Measurements from ENCODE around the gene TMEM141. TPM values are rescaled to one million over a fixed set of nuclear protein-coding genes. Genes with fewer than 3 reads are reported as not detected.

Gene TMEM141
- polyA plus RNA-seq, 1 donor from 2014 or later = 30.1 TPM

GRCh38 chr9:136808806-136809158 is 17.6 kb downstream of the TMEM141 start:
- H3K9ac ChIP-seq (ENCODE audit: low read length) = peak overlapping the region; percentile 80
- H3K4me3 ChIP-seq (ENCODE audit: low read length) = peak overlapping the region; percentile 76
- no peaks in the 10 kb centered on the region for H3K9me2 ChIP-seq (ENCODE audit: insufficient read depth, low read length)
- H3K36me3 ChIP-seq (ENCODE audit: insufficient read depth, low read length) = no peaks in the 10 kb centered on the region
- no peaks in the 10 kb centered on the region for H3K27me3 ChIP-seq (ENCODE audit: insufficient read depth, low read depth, low read length)
- H3K9me3 ChIP-seq (ENCODE audit: low read length) = no peaks in the 10 kb centered on the region
- peaks cover 28% of the 10 kb centered on the region for H3K79me2 ChIP-seq (replicated peaks; ENCODE audit: insufficient read depth, low read length)
- peak overlapping the region; percentile 95 for H3K4me2 ChIP-seq (ENCODE audit: low read length)
- peak overlapping the region; percentile 20 for H3K27ac ChIP-seq (ENCODE audit: low read length)
- peak overlapping the region; percentile 25 for H2AFZ ChIP-seq (ENCODE audit: low read depth, low read length)
- no peaks in the 10 kb centered on the region for H3F3A ChIP-seq (ENCODE audit: insufficient read depth, low read length, poor library complexity, severe bottlenecking)
- no peaks in the 10 kb centered on the region for H4K20me1 ChIP-seq (ENCODE audit: insufficient read depth)
- no peak for TF ChIP-seq REST (IDR thresholded peaks at IDR 0.05; ENCODE audit: borderline replicate concordance)
- no peak for TF ChIP-seq SMC3 (conservative IDR thresholded peaks at IDR 0.05; ENCODE audit: poor library complexity)
- TF ChIP-seq MXI1 (conservative IDR thresholded peaks at IDR 0.05; ENCODE audit: poor library complexity, severe bottlenecking) = no peak
- TF ChIP-seq RAD21 (conservative IDR thresholded peaks at IDR 0.05) = no peak
- no peak for TF ChIP-seq EP300 (conservative IDR thresholded peaks at IDR 0.05; ENCODE audit: poor library complexity, severe bottlenecking)
- TF ChIP-seq CTCF (IDR thresholded peaks at IDR 0.05; ENCODE audit: poor library complexity, severe bottlenecking) = no peak
- no peak for TF ChIP-seq TAF1 (IDR thresholded peaks at IDR 0.05; ENCODE audit: low read depth)
- TF ChIP-seq POLR2AphosphoS5 (IDR thresholded peaks at IDR 0.05) = no peak
- no peak for TF ChIP-seq EZH2 (IDR thresholded peaks at IDR 0.05; ENCODE audit: borderline replicate concordance, insufficient read depth, low read length, poor library complexity, severe bottlenecking)

- Histone ChIP-seq H3K4me3 (ENCODE audit: low read length) (no peak overlapping the region), H3F3A (ENCODE audit: insufficient read depth, low read length, poor library complexity, severe bottlenecking) (no peaks in the 10 kb centered on the region), H4K20me1 (ENCODE audit: insufficient read depth) (no peaks in the 10 kb centered on the region), H3K27ac (ENCODE audit: low read length) (no peak overlapping the region), H3K79me2 (replicated peaks; ENCODE audit: insufficient read depth, low read length) (peaks cover 14% of the 10 kb centered on the region), H3K4me2 (ENCODE audit: low read length) (no peak overlapping the region), H3K9me3 (ENCODE audit: low read length) (no peaks in the 10 kb centered on the region), H3K36me3 (ENCODE audit: insufficient read depth, low read length) (no peaks in the 10 kb centered on the region), H3K9ac (ENCODE audit: low read length) (no peak overlapping the region), H3K9me2 (ENCODE audit: insufficient read depth, low read length) (no peaks in the 10 kb centered on the region), H2AFZ (ENCODE audit: low read depth, low read length) (no peak overlapping the region), H3K27me3 (ENCODE audit: insufficient read depth, low read depth, low read length) (no peaks in the 10 kb centered on the region)
- no peak for TF ChIP-seq EZH2 (IDR thresholded peaks at IDR 0.05; ENCODE audit: borderline replicate concordance, insufficient read depth, low read length, poor library complexity, severe bottlenecking)
- TF ChIP-seq CTCF (IDR thresholded peaks at IDR 0.05; ENCODE audit: poor library complexity, severe bottlenecking) = no peak
- no peak for TF ChIP-seq SMC3 (conservative IDR thresholded peaks at IDR 0.05; ENCODE audit: poor library complexity)
- no peak for TF ChIP-seq POLR2AphosphoS5 (IDR thresholded peaks at IDR 0.05)
- TF ChIP-seq RAD21 (conservative IDR thresholded peaks at IDR 0.05) = no peak
- no peak for TF ChIP-seq EP300 (conservative IDR thresholded peaks at IDR 0.05; ENCODE audit: poor library complexity, severe bottlenecking)
- no peak for TF ChIP-seq TAF1 (IDR thresholded peaks at IDR 0.05; ENCODE audit: low read depth)
- TF ChIP-seq REST (IDR thresholded peaks at IDR 0.05; ENCODE audit: borderline replicate concordance) = no peak
- no peak for TF ChIP-seq MXI1 (conservative IDR thresholded peaks at IDR 0.05; ENCODE audit: poor library complexity, severe bottlenecking)
Observed at GRCh38 chr9:136814725-136815421, 23.7 kb downstream of the TMEM141 start.
